K562 (cell line): ENCODE data around the gene HOXC4. TPM values are rescaled to one million over a fixed set of nuclear protein-coding genes. Genes with fewer than 3 reads are reported as not detected.

ENCODE experiments used
- ATF1 ChIP-seq, 2 experiments: fragments of 450-650 bp in 1 of 2; IDR thresholded peaks; 2 replicates each; pipeline ENCODE4 v1.6.1; 2016; ENCODE audit warnings: missing compliant biosample characterization in 1 of 2, missing genetic modification characterization in 1 of 2
- CCNT2 ChIP-seq: IDR thresholded peaks from 2 replicates; pipeline ENCODE4 v1.6.1; 2011; ENCODE audit warnings: borderline replicate concordance, low read depth, mild to moderate bottlenecking, moderate library complexity, mixed read lengths, low read length; ENCODE audit not compliant: insufficient read length; ENCODE audit errors: extremely low read depth
- CHD7 ChIP-seq: fragments of 200-600 bp; sonication (generic); IDR thresholded peaks from one replicate; pipeline ENCODE4 v1.6.1; 2012; ENCODE audit warnings: mild to moderate bottlenecking, low read depth, low read length, inconsistent platforms
- GABPB1 ChIP-seq: sonication (generic); formaldehyde crosslinking; IDR thresholded peaks from 2 replicates; pipeline ENCODE4 v1.8.0; 2022; ENCODE audit warnings: mild to moderate bottlenecking, missing genetic modification reagents
- HLTF ChIP-seq: fragments of 450-650 bp; IDR thresholded peaks from 2 replicates; pipeline ENCODE4 v1.6.1; 2016
- NCOA6 ChIP-seq: fragments of 450-650 bp; IDR thresholded peaks from 2 replicates; pipeline ENCODE4 v1.6.1; 2017; ENCODE audit warnings: mild to moderate bottlenecking
- NRF1 ChIP-seq, 2 experiments: fragments of 450-650 bp; IDR thresholded peaks in 1 of 2; conservative IDR thresholded peaks in 1 of 2; 2 replicates each; pipeline ENCODE4 v1.6.1; 2014; ENCODE audit warnings: mild to moderate bottlenecking in 2 of 2
- SRSF3 ChIP-seq: fragments of 200-400 bp; formaldehyde crosslinking; IDR thresholded peaks from 2 replicates; pipeline ENCODE4 v1.6.1; 2016; ENCODE audit warnings: mild to moderate bottlenecking, low read length, moderate library complexity; ENCODE audit not compliant: insufficient read depth
- TEAD4 ChIP-seq, 2 experiments: sonication (generic) in 1 of 2; formaldehyde crosslinking in 1 of 2; IDR thresholded peaks; 2 replicates each; pipeline versions ENCODE4 v1.6.1 to v1.8.0; 2012 to 2022; ENCODE audit warnings: borderline replicate concordance in 1 of 2, inconsistent platforms in 1 of 2, low read length in 1 of 2, mild to moderate bottlenecking in 1 of 2, missing genetic modification reagents in 1 of 2
- ZBTB33 ChIP-seq: sonication (generic); formaldehyde crosslinking; IDR thresholded peaks from 2 replicates; pipeline ENCODE4 v1.8.1; 2023; ENCODE audit warnings: mild to moderate bottlenecking, missing genetic modification reagents
- ZFP1 ChIP-seq: fragments of 450-650 bp; formaldehyde crosslinking; IDR thresholded peaks from 2 replicates; pipeline ENCODE4 v1.4.0; 2020; ENCODE audit warnings: mild to moderate bottlenecking, mixed read lengths
- ZNF24 ChIP-seq: fragments of 450-650 bp; IDR thresholded peaks from 2 replicates; pipeline ENCODE4 v1.6.1; 2016
- ZNF253 ChIP-seq: fragments of 250-450 bp; sonication (Bioruptor Pico); conservative IDR thresholded peaks from 2 replicates; pipeline ENCODE4 v1.6.1; 2021; ENCODE audit warnings: mild to moderate bottlenecking
- ZNF444 ChIP-seq: fragments of 250-450 bp; sonication (Bioruptor Pico); IDR thresholded peaks from 2 replicates; pipeline ENCODE4 v1.4.0; 2020; ENCODE audit warnings: mild to moderate bottlenecking, moderate library complexity
- polyA plus RNA-seq, 8 experiments: library from polyadenylated mRNA; depleted of rRNA in 4 of 8; stranded (reverse) in 5 of 8; unstranded in 3 of 8; fragments of >200 nt; fragmentation: Nextera tagmentation in 2 of 8; fragmentation: Illumina TruSeq in 1 of 8; extraction: Ambion mirVana in 2 of 8; extraction: Trizol in 1 of 8; gene quantifications; 2 replicates each; pipeline versions ENCODE4 v1.2.1 to v1.2.3, GENCODE V29; 2011 to 2014; ENCODE audit warnings: inconsistent platforms in 1 of 8, missing spikeins in 1 of 8
- total RNA-seq, 7 experiments: library from RNA; depleted of rRNA in 6 of 7; stranded (reverse); fragments of >200 nt in 6 of 7; fragmentation: Illumina TruSeq in 2 of 7; extraction: Trizol in 2 of 7; gene quantifications; 2 replicates each; pipeline versions ENCODE4 v1.2.1 to v1.2.3, GENCODE V29; 2011 to 2021; ENCODE audit warnings: low replicate concordance in 1 of 7
- TF ChIP-seq, protein P1 (sequence below): fragments of 250-450 bp; sonication (Bioruptor Pico); IDR thresholded peaks from 2 replicates; pipeline ENCODE4 v1.9.0; 2021; ENCODE audit warnings: mild to moderate bottlenecking

Gene HOXC4
- total and polyA plus RNA-seq, 9 of the 15 experiments (the other 6 are each of a cell fraction or from before 2014, with no cell fraction given) = 0.06 to 1.5 (median 0.44) TPM; not detected in 1

DNA sequence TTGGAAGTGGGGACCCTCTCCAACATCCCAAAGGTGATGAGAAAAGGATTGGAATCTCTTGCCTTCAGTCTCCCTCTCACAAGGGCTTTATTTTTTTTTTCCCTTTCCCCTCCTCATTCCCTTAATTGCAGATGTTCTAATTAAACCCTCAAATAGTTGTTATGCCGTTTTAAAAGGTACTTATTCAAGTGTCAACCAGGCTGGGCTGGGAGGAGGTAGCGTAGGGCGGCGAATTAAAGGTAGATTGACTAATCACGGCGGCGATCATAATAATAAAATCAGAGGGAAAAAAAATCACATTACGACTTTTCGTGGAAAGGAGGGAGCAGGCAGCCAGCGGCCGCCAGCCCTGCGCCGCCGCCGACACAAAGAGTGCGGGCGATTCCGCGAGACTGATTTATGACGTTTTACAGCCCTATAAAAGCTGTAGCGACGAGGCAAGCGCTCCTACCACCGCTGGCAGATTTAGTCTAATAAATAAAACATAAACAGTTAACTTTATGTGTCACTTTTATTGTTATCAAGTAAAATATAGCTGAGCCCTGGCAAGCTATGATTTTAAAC lies 1.7 kb upstream of the HOXC4 start (continued):
- no peak for TF ChIP-seq ZNF24
- no peak for TF ChIP-seq CCNT2
- no peak for TF ChIP-seq NCOA6
- no peak for TF ChIP-seq GABPB1
- TF ChIP-seq ZNF444 (CRISPR knock-in tag) = no peak
- no peak for TF ChIP-seq CHD7
- TF ChIP-seq HLTF = no peak
- TF ChIP-seq, protein P1, sequence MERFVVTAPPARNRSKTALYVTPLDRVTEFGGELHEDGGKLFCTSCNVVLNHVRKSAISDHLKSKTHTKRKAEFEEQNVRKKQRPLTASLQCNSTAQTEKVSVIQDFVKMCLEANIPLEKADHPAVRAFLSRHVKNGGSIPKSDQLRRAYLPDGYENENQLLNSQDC (CRISPR knock-in tag) = no peak
- TF ChIP-seq NRF1 (conservative IDR thresholded peaks at IDR 0.05 in 1 of 2, IDR thresholded peaks at IDR 0.05 in 1 of 2) = peak in 1 of 2 experiments; percentile 27; a peak in 1 of 4 replicates
- TF ChIP-seq ATF1 (CRISPR knock-in tag; IDR thresholded peaks at IDR 0.05) = no peak
- TF ChIP-seq ATF1 (tag; IDR thresholded peaks at IDR 0.05) = no peak
- 0 out of 2 replicates have a peak, but pooled peaks have one; percentile 25 for TF ChIP-seq ZBTB33
- TF ChIP-seq TEAD4 (IDR thresholded peaks at IDR 0.05; ENCODE audit: low read length) = no peak
- TF ChIP-seq TEAD4 (CRISPR knock-in tag; IDR thresholded peaks at IDR 0.05; ENCODE audit: borderline replicate concordance) = no peak
- TF ChIP-seq SRSF3 = no peak
- no peak for TF ChIP-seq ZNF253 (CRISPR knock-in tag)
- TF ChIP-seq ZFP1 (CRISPR knock-in tag) = no peak
